GM23338 (cell line): ENCODE data around the gene LAPTM5. TPM values are rescaled to one million over a fixed set of nuclear protein-coding genes. Genes with fewer than 3 reads are reported as not detected.

ENCODE experiments used
- ATAC-seq: fragments of 200-7000 bp; cut with Tn5 transposase; 3 replicates; pipeline ENCODE4 v1.9.1; 2020
- DNase-seq: peaks from one replicate; pipeline ENCODE4 v3.0.0-alpha.2; 2015; ENCODE audit warnings: low spot score
- H2AFZ ChIP-seq: fragments of 200-600 bp; sonication (generic); 2 replicates; pipeline ENCODE4 v1.8.0; 2016; ENCODE audit warnings: antibody characterized with exemption, mild to moderate bottlenecking, moderate library complexity
- H3F3A ChIP-seq: fragments of 200-600 bp; sonication (generic); replicated peaks from 2 replicates; pipeline ENCODE4 v1.8.0; 2017; ENCODE audit warnings: antibody characterized with exemption, mixed run types, low read depth
- H3K27ac ChIP-seq: fragments of 200-600 bp; sonication (generic); 2 replicates; pipeline ENCODE4 v1.6.1; 2016; ENCODE audit warnings: low read depth
- H3K27me3 ChIP-seq: fragments of 200-600 bp; sonication (generic); 2 replicates; pipeline ENCODE4 v1.8.0; 2016; ENCODE audit warnings: mild to moderate bottlenecking, mixed run types, moderate library complexity; ENCODE audit not compliant: insufficient read depth
- H3K36me3 ChIP-seq: fragments of 200-600 bp; sonication (generic); 2 replicates; pipeline ENCODE4 v1.8.0; 2016; ENCODE audit warnings: mild to moderate bottlenecking; ENCODE audit not compliant: insufficient read depth
- H3K4me1 ChIP-seq: fragments of 200-600 bp; sonication (generic); 2 replicates; pipeline ENCODE4 v1.8.0; 2016; ENCODE audit warnings: mild to moderate bottlenecking, moderate library complexity; ENCODE audit not compliant: insufficient read depth
- H3K4me2 ChIP-seq: fragments of 200-600 bp; sonication (generic); 2 replicates; pipeline ENCODE4 v1.7.1; 2017; ENCODE audit warnings: mixed run types
- H3K4me3 ChIP-seq: fragments of 200-600 bp; sonication (generic); 2 replicates; pipeline ENCODE4 v1.6.1; 2016; ENCODE audit warnings: mixed run types
- H3K79me2 ChIP-seq: fragments of 200-600 bp; sonication (generic); replicated peaks from 2 replicates; pipeline ENCODE4 v1.8.0; 2017; ENCODE audit warnings: mild to moderate bottlenecking; ENCODE audit not compliant: insufficient read depth
- H3K9me2 ChIP-seq: fragments of 200-600 bp; sonication (generic); 2 replicates; pipeline ENCODE4 v1.8.0; 2017; ENCODE audit not compliant: insufficient read depth
- H4K20me1 ChIP-seq: fragments of 200-600 bp; sonication (generic); replicated peaks from 2 replicates; pipeline ENCODE4 v1.8.0; 2017; ENCODE audit warnings: mild to moderate bottlenecking; ENCODE audit not compliant: insufficient read depth
- H3K27ac Mint-ChIP-seq: 2 replicates; pipeline ENCODE4 v1.8.0; 2020; ENCODE audit warnings: inconsistent platforms, mild to moderate bottlenecking, moderate library complexity, mixed read lengths
- H3K27me3 Mint-ChIP-seq: 3 replicates; pipeline ENCODE4 v1.8.0; 2022; ENCODE audit warnings: low read depth, mild to moderate bottlenecking, moderate library complexity, mixed read lengths, inconsistent platforms; ENCODE audit not compliant: insufficient read depth, poor library complexity
- H3K36me3 Mint-ChIP-seq: 3 replicates; pipeline ENCODE4 v1.8.0; 2021; ENCODE audit warnings: low read depth, mild to moderate bottlenecking, inconsistent platforms, moderate library complexity, mixed read lengths
- H3K4me1 Mint-ChIP-seq: 3 replicates; pipeline ENCODE4 v1.8.0; 2020; ENCODE audit warnings: mild to moderate bottlenecking, inconsistent platforms, mixed read lengths
- H3K4me3 Mint-ChIP-seq: 3 replicates; pipeline ENCODE4 v1.8.0; 2021; ENCODE audit warnings: moderate library complexity, mild to moderate bottlenecking, inconsistent platforms, mixed read lengths
- H3K9me3 Mint-ChIP-seq: 3 replicates; pipeline ENCODE4 v1.8.0; 2020; ENCODE audit warnings: moderate library complexity, mild to moderate bottlenecking, inconsistent platforms, mixed read lengths
- ETS1 ChIP-seq: IDR thresholded peaks from 2 replicates; pipeline ENCODE4 v1.6.1; 2016; ENCODE audit warnings: antibody characterized with exemption
- EZH2phosphoT487 ChIP-seq: fragments of 200-600 bp; sonication (generic); IDR thresholded peaks from one replicate; pipeline ENCODE4 v1.8.1; 2018; ENCODE audit warnings: antibody characterized with exemption; ENCODE audit not compliant: unreplicated experiment
- JUNB ChIP-seq: IDR thresholded peaks from one replicate; pipeline ENCODE4 v1.6.1; 2016; ENCODE audit warnings: antibody characterized with exemption; ENCODE audit not compliant: unreplicated experiment
- STAT1 ChIP-seq: IDR thresholded peaks from one replicate; pipeline ENCODE4 v1.6.1; 2016; ENCODE audit warnings: antibody characterized with exemption; ENCODE audit not compliant: unreplicated experiment
- ZNF114 ChIP-seq: fragments of 250-450 bp; sonication (Bioruptor Pico); IDR thresholded peaks from 2 replicates; pipeline ENCODE4 v1.5.0; 2020; ENCODE audit warnings: mild to moderate bottlenecking, moderate library complexity
- ZNF462 ChIP-seq: fragments of 250-450 bp; sonication (Bioruptor Pico); IDR thresholded peaks from 2 replicates; pipeline ENCODE4 v1.5.0; 2020; ENCODE audit warnings: mild to moderate bottlenecking, moderate library complexity
- polyA plus RNA-seq: library from polyadenylated mRNA; unstranded; fragments of >200 nt; fragmentation: Nextera tagmentation; extraction: Ambion mirVana; gene quantifications from 2 replicates; pipeline ENCODE4 v1.2.1, GENCODE V29; 2016
- total RNA-seq: library from RNA; depleted of rRNA; stranded (reverse); fragments of >200 nt; shearing (Covaris generic); gene quantifications from 2 replicates; pipeline ENCODE4 v1.2.3, GENCODE V29; 2014

Gene LAPTM5
- total and polyA plus RNA-seq, 2 experiments from 2014 or later, result 0.21 TPM; not detected in 1

GRCh38 chr1:30730346-30731108 lies 27.0 kb downstream of the LAPTM5 start (continued):
- no peak for TF ChIP-seq ZNF462 (CRISPR knock-in tag)

GRCh38 chr1:30729901-30730300 lies 27.7 kb downstream of the LAPTM5 start:
- Histone ChIP-seq H3K4me1 (peaks cover 11% of the 10 kb centered on the region), H3F3A (no peaks in the 10 kb centered on the region), H2AFZ (no peak overlapping the region), H3K4me2 (no peak overlapping the region), H3K27me3 (no peaks in the 10 kb centered on the region), H3K4me3 (no peak overlapping the region), H3K79me2 (no peaks in the 10 kb centered on the region), H3K9me2 (no peaks in the 10 kb centered on the region), H4K20me1 (no peaks in the 10 kb centered on the region), H3K36me3 (no peaks in the 10 kb centered on the region), H3K27ac (no peak overlapping the region)
- H3K27me3 Mint-ChIP-seq, result peaks cover 17% of the 10 kb centered on the region
- H3K36me3 Mint-ChIP-seq, result no peaks in the 10 kb centered on the region
- no peak overlapping the region for H3K4me3 Mint-ChIP-seq
- H3K4me1 Mint-ChIP-seq, result peaks cover 30% of the 10 kb centered on the region
- no peak for ATAC-seq
- DNase-seq, result no peak
- H3K27ac Mint-ChIP-seq, result no peak overlapping the region
- H3K9me3 Mint-ChIP-seq, result no peaks in the 10 kb centered on the region; the same call in 2 of the 3 replicates
- TF ChIP-seq JUNB (no peak), ZNF114 (CRISPR knock-in tag) (no peak), ZNF462 (CRISPR knock-in tag) (no peak), STAT1 (no peak), EZH2phosphoT487 (no peak), ETS1 (no peak)
